ENCODE data around the gene PRRT3. TPM values are rescaled to one million over a fixed set of nuclear protein-coding genes. Genes with fewer than 3 reads are reported as not detected.
A peak's percentile ranks its signal among the peaks of the same experiment; 100 is the strongest.

PRRT3 gene
- total and polyA plus RNA-seq, 2 of the 4 experiments (the other 2 are of a cell fraction), result 0.72 to 4.2 TPM

GRCh38 chr3:9946112-9947024 lies 5.8 kb downstream of the PRRT3 start:
- in situ Hi-C loops (cut with MboI; ENCODE audit: low sequenced_read_pairs) (no loop called here), intact Hi-C loops (cut with micrococcal nuclease) (no loop called here), dilution Hi-C loops (cut with HindIII; ENCODE audit: low sequenced_read_pairs, unreplicated experiment) (no loop called here)
- CTCF ChIA-PET, result interaction anchor here (0.6 to 1.5 kb wide), 9 partner anchors 9 to 228 kb away, joined by 3 to 14 read pairs (median 3); partner anchors contain the start of genes CRELD1 and RPUSD3
- peak overlapping the region; percentile 92 for H2AK9ac ChIP-seq (replicated peaks; ENCODE audit: low read depth, low read length, poor library complexity)
- BruUV-seq (replicated peaks), result no TSS peak
- H4K20me1 ChIP-seq (ENCODE audit: insufficient read depth, low read length), result no peaks in the 10 kb centered on the region; the same call in 1 of the 2 replicates
- peak; percentile 81 for DNase-seq
- H3K79me1 ChIP-seq (ENCODE audit: low read depth in 1 of 2, low read length in 2 of 2), result no peaks in the 10 kb centered on the region
- peak overlapping the region; percentile 19 for H2BK120ac ChIP-seq (ENCODE audit: low read depth, low read length)
- H3K27me3 ChIP-seq (ENCODE audit: control insufficient read depth, insufficient read depth, low read length), result no peaks in the 10 kb centered on the region
- peak overlapping the region; percentile 51 for H4K5ac ChIP-seq (ENCODE audit: low read depth, low read length)
- no peak overlapping the region for H2BK5ac ChIP-seq (ENCODE audit: low read depth, low read length, poor library complexity, severe bottlenecking)
- peak overlapping the region; percentile 93 for H2AFZ ChIP-seq (replicated peaks; ENCODE audit: low read length, poor library complexity)
- peak overlapping the region; percentile 39; the same call in 1 of the 2 replicates for H3K23ac ChIP-seq (ENCODE audit: low read depth, low read length)
- H3K9me3 ChIP-seq (ENCODE audit: control insufficient read depth, insufficient read depth, low read length), result no peaks in the 10 kb centered on the region
- peak overlapping the region; percentile 49 for H3K4me3 ChIP-seq (ENCODE audit: insufficient read depth, low read depth, low read length)
- peak overlapping the region; percentile 70 for H3K4me2 ChIP-seq (ENCODE audit: low read depth, low read length)
- H3K14ac ChIP-seq (replicated peaks; ENCODE audit: low read depth, low read length), result peak overlapping the region; percentile 12; the same call in 1 of the 2 replicates
- H4K91ac ChIP-seq (ENCODE audit: insufficient read depth, low read depth, low read length), result peak overlapping the region; percentile 43
- POLR2A ChIA-PET (ENCODE audit: unreplicated experiment), result interaction anchor here (0.5 to 0.7 kb wide), 3 partner anchors 13 to 107 kb away, joined by 3 to 5 read pairs (median 4); partner anchors contain the start of genes CRELD1 and RPUSD3
- peak overlapping the region; percentile 35; the same call in 1 of the 2 replicates for H3K27ac ChIP-seq (ENCODE audit: insufficient read depth, low read length)
- H4K8ac ChIP-seq (ENCODE audit: low read depth in 2 of 2, low read length in 2 of 2), result peak overlapping the region; percentile 86 to 88; a peak in 3 of 4 replicates
- peaks cover 7% of the 10 kb centered on the region; the same call in 1 of the 2 replicates for H3K4me1 ChIP-seq (ENCODE audit: control insufficient read depth, insufficient read depth, low read length)
- no peak overlapping the region for H2BK15ac ChIP-seq (ENCODE audit: low read depth, low read length)
- 5% methylated on average over 63 of the region's 90 CpGs; no CpG with 5 or more reads in 1 of the 2 experiments for WGBS, 2 experiments (ENCODE audit: extremely low coverage in 2 of 2, insufficient read length in 1 of 2)
- H2AK5ac ChIP-seq (ENCODE audit: low read depth, low read length), result 0 out of 2 replicates have a peak overlapping the region, but pooled peaks have one; percentile 7
- H3K36me3 ChIP-seq (ENCODE audit: control insufficient read depth, insufficient read depth, low read length), result peaks cover 7% of the 10 kb centered on the region; the same call in 1 of the 2 replicates
- ATAC-seq (ENCODE audit: low read depth), result peak; percentile 85
- H3K4ac ChIP-seq (ENCODE audit: low read depth, low read length), result peak overlapping the region; percentile 78
- peaks cover 8% of the 10 kb centered on the region; the same call in 1 of the 2 replicates for H3K9me1 ChIP-seq (ENCODE audit: insufficient read depth, low read length)
- peak overlapping the region; percentile 53; the same call in 1 of the 2 replicates for H3K9ac ChIP-seq (ENCODE audit: low read depth, low read length)
- H2BK20ac ChIP-seq (ENCODE audit: low read depth, low read length), result no peak overlapping the region
- 0 out of 2 replicates have a peak overlapping the region, but pooled peaks have one; percentile 3 for H3K56ac ChIP-seq (ENCODE audit: extremely low read depth, insufficient read depth, low read length)
- no peak overlapping the region; the same call in 1 of the 2 replicates for H3K18ac ChIP-seq (ENCODE audit: low read depth, low read length)
- TF ChIP-seq CEBPB (IDR thresholded peaks at IDR 0.05; ENCODE audit: low read depth, low read length) (no peak), MXI1 (IDR thresholded peaks at IDR 0.05; ENCODE audit: borderline replicate concordance, low read depth, low read length) (no peak), NFE2L2 (IDR thresholded peaks at IDR 0.05; ENCODE audit: low read depth, low read length) (no peak), MAFK (IDR thresholded peaks at IDR 0.05; ENCODE audit: low read depth, low read length) (no peak), RAD21 (IDR thresholded peaks at IDR 0.05; ENCODE audit: low read length) (peak; percentile 78), RFX5 (IDR thresholded peaks at IDR 0.05; ENCODE audit: low read depth, low read length) (no peak), MAZ (IDR thresholded peaks at IDR 0.05; ENCODE audit: borderline replicate concordance, low read depth, low read length) (no peak), CHD1 (IDR thresholded peaks at IDR 0.05; ENCODE audit: low read depth, low read length) (no peak), POLR2A (IDR thresholded peaks at IDR 0.05; ENCODE audit: low read depth, low read length) (no peak), ELK1 (IDR thresholded peaks at IDR 0.05; ENCODE audit: borderline replicate concordance, low read depth, low read length) (no peak), FOS (IDR thresholded peaks at IDR 0.05; ENCODE audit: low read depth, low read length) (no peak), BHLHE40 (IDR thresholded peaks at IDR 0.05; ENCODE audit: low read depth, low read length) (no peak), RCOR1 (IDR thresholded peaks at IDR 0.05; ENCODE audit: insufficient replicate concordance, low read length) (no peak), CTCF (conservative IDR thresholded peaks at IDR 0.05; ENCODE audit: low read depth, low read length) (peak; percentile 78)
